Dedifferentiated amniotic fluid mesenchymal stem cell (primary cell): ENCODE measurements around the gene SLC16A14.
A peak's percentile ranks its signal among the peaks of the same experiment; 100 is the strongest.

ENCODE experiments used
- DNase-seq: peaks from one replicate; pipeline ENCODE4 v3.0.0-alpha.2; 2016; ENCODE audit errors: extremely low spot score

Gene SLC16A14

DNA sequence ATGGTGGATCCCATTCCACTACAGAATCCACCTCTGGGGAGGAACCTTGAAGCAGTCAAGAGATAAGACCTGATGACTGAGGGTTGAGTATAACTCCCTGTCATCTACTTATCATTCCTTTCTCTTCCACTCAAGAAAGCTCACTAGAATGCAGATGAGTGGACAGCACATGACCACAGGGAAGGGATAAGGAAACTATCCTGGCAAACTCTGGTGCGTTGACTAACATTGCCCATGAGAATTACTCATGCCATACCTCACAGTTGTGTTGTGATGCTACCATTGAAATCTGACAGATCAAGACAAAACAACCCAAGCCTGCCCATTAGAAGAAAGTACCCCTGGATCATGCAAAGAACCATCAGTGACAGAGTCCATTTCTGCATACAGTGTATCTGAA lies 26.5 kb downstream of the SLC16A14 start:
- DNase-seq: no peak

DNA sequence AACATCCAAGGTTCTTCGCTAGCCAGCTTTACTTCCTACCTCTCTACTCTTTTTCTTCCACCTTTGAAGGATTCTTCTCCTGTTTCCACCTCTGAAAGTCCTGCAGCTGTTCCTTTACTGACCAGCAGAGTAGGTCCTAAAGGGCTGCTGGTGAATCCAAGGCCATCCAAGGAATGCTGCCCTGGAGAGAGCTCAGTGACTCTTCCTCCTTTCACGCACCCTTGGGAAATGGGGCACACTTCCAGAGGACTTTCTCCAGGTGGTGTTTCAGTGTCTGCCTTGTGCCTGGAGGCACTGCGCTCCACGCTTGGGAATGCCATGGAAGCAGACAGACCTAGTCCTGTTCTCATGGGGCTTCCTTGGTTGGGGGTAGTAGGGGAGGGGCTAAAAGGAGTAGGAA lies 45.4 kb downstream of the SLC16A14 start:
- DNase-seq: no peak

GRCh38 chr2:230019742-230020141 lies 49.0 kb downstream of the SLC16A14 start:
- no peak for DNase-seq

GRCh38 chr2:230018153-230018552 lies 50.6 kb downstream of the SLC16A14 start:
- no peak for DNase-seq

- DNase-seq: no peak
Measured at GRCh38 chr2:230016844-230017243, 51.9 kb downstream of the SLC16A14 start.

GRCh38 chr2:230012267-230012884 lies 56.3 kb downstream of the SLC16A14 start:
- DNase-seq: no peak

GRCh38 chr2:230011617-230012016 lies 57.1 kb downstream of the SLC16A14 start:
- no peak for DNase-seq

- no peak for DNase-seq
Measured at GRCh38 chr2:230010501-230010900, 58.2 kb downstream of the SLC16A14 start.

- no peak for DNase-seq
Measured at GRCh38 chr2:230008708-230009066, 60.0 kb downstream of the SLC16A14 start.

GRCh38 chr2:230007931-230008707 lies 60.6 kb downstream of the SLC16A14 start:
- peak; percentile 64 for DNase-seq

GRCh38 chr2:230000118-230000841 lies 68.4 kb downstream of the SLC16A14 start:
- DNase-seq: no peak

DNA sequence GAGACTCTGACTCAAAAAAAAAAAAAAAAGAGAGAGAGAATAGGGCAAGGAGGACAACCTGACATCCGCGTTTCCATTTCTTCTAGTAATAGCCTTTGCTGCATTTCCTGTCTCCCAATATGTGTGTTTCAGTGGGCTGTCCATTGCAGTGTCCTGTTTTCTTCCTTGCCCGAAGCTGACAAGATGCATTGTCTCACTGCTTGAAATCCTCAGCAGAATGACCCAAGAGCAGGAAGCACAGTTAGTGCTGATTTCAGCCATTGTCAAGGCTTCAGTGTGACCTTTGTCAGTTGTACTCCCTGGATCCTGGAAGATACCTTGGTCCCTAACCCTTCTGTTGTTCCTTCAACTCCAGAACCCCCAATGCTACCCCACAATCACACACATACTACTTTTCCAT lies 71.2 kb downstream of the SLC16A14 start:
- DNase-seq: no peak

DNA sequence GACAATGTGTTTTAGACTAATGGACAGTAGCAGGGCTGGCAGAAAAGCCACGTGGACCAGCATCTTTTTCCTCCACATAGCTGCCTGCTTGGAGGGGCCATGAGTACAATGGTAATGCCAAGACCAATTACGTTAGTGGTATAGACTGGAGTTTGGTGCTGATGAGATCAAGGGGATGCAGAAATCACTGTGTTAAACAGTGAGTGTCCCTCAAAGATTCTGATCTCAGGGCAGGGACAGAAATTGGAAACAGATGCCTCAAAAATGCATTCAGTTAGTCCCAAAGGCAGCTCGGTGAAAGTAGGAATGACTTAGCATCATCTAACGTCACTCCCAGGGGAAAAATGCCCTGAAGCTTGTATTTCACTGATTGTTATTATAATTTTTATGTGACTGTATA lies 72.4 kb downstream of the SLC16A14 start:
- peak; percentile 71 for DNase-seq

DNA sequence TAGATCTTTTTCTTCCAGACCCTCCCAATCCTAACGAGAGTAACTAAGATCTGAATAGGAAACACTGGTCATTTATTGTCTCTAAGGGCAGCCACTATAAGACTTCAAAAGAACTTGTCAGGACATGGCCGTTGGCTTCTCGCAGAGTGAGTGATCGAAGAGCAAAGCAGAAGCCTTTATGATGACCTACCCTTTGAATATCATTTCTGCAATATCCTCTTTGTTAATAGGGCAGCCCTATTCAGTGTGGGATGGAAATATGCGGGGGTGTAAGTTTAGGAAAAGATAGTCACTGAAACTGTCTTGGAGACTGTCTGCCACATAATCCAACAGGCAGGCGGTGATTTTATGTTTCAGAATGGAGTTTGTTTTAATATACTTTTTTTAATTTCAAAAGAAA lies 75.5 kb downstream of the SLC16A14 start:
- no peak for DNase-seq
